Spinal cord (tissue), 10 donors: ENCODE data around the gene OR1Q1. TPM values are rescaled to one million over a fixed set of nuclear protein-coding genes. Genes with fewer than 3 reads are reported as not detected.
"Not testable (repeated sequence)": the region's sequence is repeated elsewhere in the genome, so short reads cannot be mapped to it uniquely, and the experiment has no call there.

Source experiments
- DNase-seq, 6 donors: peaks; one replicate each; pipeline versions ENCODE4 v3.0.0 to v3.0.0-alpha.2; 2013 to 2015; ENCODE audit warnings: low spot score in 6 of 6, low read depth in 4 of 6
- H3K27ac ChIP-seq: one replicate; pipeline ENCODE4 v1.5.1; 2013; ENCODE audit warnings: low read depth, low read length, control low read depth
- H3K27me3 ChIP-seq: one replicate; pipeline ENCODE4 v1.6.1; 2013; ENCODE audit warnings: low read length; ENCODE audit not compliant: control insufficient read depth, insufficient read depth
- H3K36me3 ChIP-seq: one replicate; pipeline ENCODE4 v1.6.1; 2013; ENCODE audit warnings: low read length; ENCODE audit not compliant: control insufficient read depth, insufficient read depth
- H3K4me1 ChIP-seq: one replicate; pipeline ENCODE4 v1.6.1; 2013; ENCODE audit warnings: low read length; ENCODE audit not compliant: control insufficient read depth, insufficient read depth
- H3K4me3 ChIP-seq: one replicate; pipeline ENCODE4 v1.5.1; 2013; ENCODE audit warnings: low read depth, low read length, control low read depth
- H3K9me3 ChIP-seq: one replicate; pipeline ENCODE4 v1.6.1; 2013; ENCODE audit warnings: low read length; ENCODE audit not compliant: control insufficient read depth, insufficient read depth
- WGBS: methylation state at CpG from one replicate; pipeline ENCODE4 v1.1.5; 2013; ENCODE audit warnings: missing lambda C conversion rate; ENCODE audit not compliant: insufficient coverage; 5-methylcytosine and 5-hydroxymethylcytosine counted together
- long read RNA-seq, 4 donors: transcript quantifications; one replicate each; lab custom pipeline, GENCODE V29; 2026
- polyA plus RNA-seq, 2 donors: library from polyadenylated mRNA; unstranded; fragments of 120-200 nt; gene quantifications; one replicate each; pipeline ENCODE4 v1.2.1, GENCODE V29; 2013; ENCODE audit not compliant: insufficient read length in 2 of 2
- total RNA-seq, 2 donors: library from RNA; depleted of rRNA in 1 of 2; stranded (reverse); fragments of 120-200 nt in 1 of 2; fragments of >200 nt in 1 of 2; gene quantifications; one replicate each; pipeline versions ENCODE4 v1.2.3 to v1.2.4, GENCODE V29; 2013 to 2014
- donor health status: healthy.

Gene OR1Q1, protein sequence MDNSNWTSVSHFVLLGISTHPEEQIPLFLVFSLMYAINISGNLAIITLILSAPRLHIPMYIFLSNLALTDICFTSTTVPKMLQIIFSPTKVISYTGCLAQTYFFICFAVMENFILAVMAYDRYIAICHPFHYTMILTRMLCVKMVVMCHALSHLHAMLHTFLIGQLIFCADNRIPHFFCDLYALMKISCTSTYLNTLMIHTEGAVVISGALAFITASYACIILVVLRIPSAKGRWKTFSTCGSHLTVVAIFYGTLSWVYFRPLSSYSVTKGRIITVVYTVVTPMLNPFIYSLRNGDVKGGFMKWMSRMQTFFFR
- total RNA-seq (not detected), polyA plus RNA-seq (not detected)
- long read RNA-seq, donor 1: 0 reads
- long read RNA-seq, donor 2, partial matches to known transcripts: 0 of 1 reads
- long read RNA-seq, donor 2, other reads (novel, unspliced or antisense): 0 of 1 reads
- long read RNA-seq, donor 3: 0 reads
- long read RNA-seq, donor 4: 0 reads

DNA sequence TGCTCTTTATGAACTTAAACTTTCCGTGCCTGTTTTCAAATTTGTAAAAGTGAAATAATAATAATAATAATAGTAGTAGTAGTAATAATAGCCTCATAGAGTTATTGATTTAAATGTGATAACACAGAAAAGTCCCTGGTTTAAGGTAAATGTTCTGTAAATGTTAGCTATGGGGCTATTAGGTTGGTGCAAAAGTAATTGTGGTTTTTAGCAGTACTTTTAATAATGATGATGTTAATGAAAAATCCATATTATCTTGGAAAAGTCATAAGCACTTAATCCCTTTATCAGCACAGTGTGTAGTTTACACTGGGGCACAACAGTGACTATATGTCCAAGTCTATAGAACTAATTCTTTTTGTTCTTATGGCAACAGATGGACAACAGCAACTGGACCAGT, at the start of gene OR1Q1:
OR1Q1 (plus strand) TSS at position 377 of the 400 bp plus-strand sequence; CDS start at position 377, 0 bp downstream.
- peaks cover 2% of the 10 kb centered on the region for H3K27me3 ChIP-seq
- no peaks in the 10 kb centered on the region for H3K9me3 ChIP-seq
- DNase-seq: no peak
- no peaks in the 10 kb centered on the region for H3K36me3 ChIP-seq
- no peak within 1 kb of the TSS for H3K27ac ChIP-seq
- H3K4me3 ChIP-seq: no peak within 1 kb of the TSS
- WGBS: no CpG with 5 or more reads among the region's 1 CpG
- no peaks in the 10 kb centered on the region for H3K4me1 ChIP-seq

- WGBS: 88% methylated on average over 4 of the region's 4 CpGs
- no peaks in the 10 kb centered on the region for H3K4me1 ChIP-seq
- H3K9me3 ChIP-seq: no peaks in the 10 kb centered on the region
- H3K27me3 ChIP-seq: no peaks in the 10 kb centered on the region
- H3K36me3 ChIP-seq: no peaks in the 10 kb centered on the region
- H3K4me3 ChIP-seq: no peak overlapping the region
- DNase-seq: no peak
- no peak overlapping the region for H3K27ac ChIP-seq
These were observed 46.6 kb upstream of the OR1Q1 start for GRCh38 chr9:122567901-122568300.

GRCh38 chr9:122572456-122572855, 42.1 kb upstream of the OR1Q1 start:
- H3K27ac ChIP-seq: no peak overlapping the region
- H3K4me1 ChIP-seq: no peaks in the 10 kb centered on the region
- 68% methylated on average over 2 of the region's 2 CpGs for WGBS
- H3K36me3 ChIP-seq: no peaks in the 10 kb centered on the region
- no peaks in the 10 kb centered on the region for H3K9me3 ChIP-seq
- no peaks in the 10 kb centered on the region for H3K27me3 ChIP-seq
- H3K4me3 ChIP-seq: no peak overlapping the region
- DNase-seq: no peak

DNA sequence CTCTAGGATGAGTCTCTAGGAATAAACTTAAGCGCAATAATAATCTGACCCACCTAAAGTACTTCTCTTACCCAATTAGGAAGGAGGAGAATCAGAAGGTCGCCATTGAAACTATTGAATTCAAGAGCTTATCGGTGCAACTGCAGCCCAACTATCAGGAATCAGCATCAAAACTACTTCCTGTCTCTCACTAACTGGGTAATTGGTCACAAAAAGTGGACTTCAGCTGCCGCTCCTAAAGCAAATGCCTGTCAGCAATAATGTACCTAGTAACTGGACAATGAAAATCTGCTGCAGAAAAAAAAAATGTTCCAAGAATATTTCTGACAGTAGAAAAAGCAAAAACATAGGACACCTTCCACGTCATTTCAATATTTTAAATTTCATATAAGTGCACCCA, 34.7 kb upstream of the OR1Q1 start:
- DNase-seq: no peak
- H3K27ac ChIP-seq: no peak overlapping the region
- no peaks in the 10 kb centered on the region for H3K27me3 ChIP-seq
- 100% methylated on average over 1 of the region's 5 CpGs for WGBS
- H3K36me3 ChIP-seq: no peaks in the 10 kb centered on the region
- H3K4me1 ChIP-seq: no peaks in the 10 kb centered on the region
- no peak overlapping the region for H3K4me3 ChIP-seq
- no peaks in the 10 kb centered on the region for H3K9me3 ChIP-seq

- no peaks in the 10 kb centered on the region for H3K36me3 ChIP-seq
- no peak overlapping the region for H3K4me3 ChIP-seq
- H3K27me3 ChIP-seq: no peaks in the 10 kb centered on the region
- no CpG with 5 or more reads among the region's 3 CpGs for WGBS
- DNase-seq: no peak
- H3K4me1 ChIP-seq: no peaks in the 10 kb centered on the region
- H3K9me3 ChIP-seq: no peaks in the 10 kb centered on the region
- H3K27ac ChIP-seq: no peak overlapping the region
These were observed 34.2 kb upstream of the OR1Q1 start for GRCh38 chr9:122580360-122580759.

DNA sequence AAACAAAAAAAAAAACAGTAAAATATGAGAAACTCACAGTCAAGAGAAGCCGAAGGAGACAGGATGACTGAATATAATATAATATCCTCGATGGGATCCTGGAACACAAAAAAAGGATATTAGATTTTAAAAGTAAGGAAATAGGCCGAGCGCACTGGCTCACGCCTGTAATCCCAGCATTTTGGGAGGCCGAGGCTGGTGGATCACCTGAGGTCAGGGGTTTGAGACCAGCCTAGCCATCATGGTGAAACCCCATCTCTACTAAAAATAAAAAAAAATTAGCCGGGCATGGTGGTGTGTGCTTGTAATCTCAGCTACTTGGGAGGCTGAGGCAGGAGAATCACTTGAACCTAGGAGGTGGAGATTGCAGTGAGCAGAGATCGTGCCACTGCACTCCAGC, 31.3 kb upstream of the OR1Q1 start, which contains the start of gene OR1L8:
OR1L8 (minus strand) TSS at position 101 of the 400 bp plus-strand sequence. CDS start 14,907 bp downstream, outside the sequence.
- WGBS: 80% methylated on average over 3 of the region's 8 CpGs
- not testable (repeated sequence) for H3K36me3 ChIP-seq

GRCh38 chr9:122605691-122606090, 8.8 kb upstream of the OR1Q1 start:
- Histone ChIP-seq H3K27ac (no peak overlapping the region), H3K9me3 (no peaks in the 10 kb centered on the region), H3K36me3 (no peaks in the 10 kb centered on the region), H3K4me1 (no peaks in the 10 kb centered on the region), H3K4me3 (no peak overlapping the region), H3K27me3 (no peaks in the 10 kb centered on the region)
- WGBS: 80% methylated on average over 1 of the region's 1 CpG
- DNase-seq: peak in 1 of 6 donors; percentile 25

More for the DNA sequence above, 31.3 kb upstream of the OR1Q1 start, which contains the start of gene OR1L8:
- H3K9me3 ChIP-seq, H3K27ac ChIP-seq, H3K27me3 ChIP-seq, DNase-seq, H3K4me1 ChIP-seq, H3K4me3 ChIP-seq: not testable (repeated sequence)

- WGBS: 75% methylated on average over 1 of the region's 1 CpG
- H3K9me3 ChIP-seq: no peaks in the 10 kb centered on the region
- H3K4me3 ChIP-seq: no peak overlapping the region
These were observed 8.0 kb upstream of the OR1Q1 start for GRCh38 chr9:122606587-122606986.

DNA sequence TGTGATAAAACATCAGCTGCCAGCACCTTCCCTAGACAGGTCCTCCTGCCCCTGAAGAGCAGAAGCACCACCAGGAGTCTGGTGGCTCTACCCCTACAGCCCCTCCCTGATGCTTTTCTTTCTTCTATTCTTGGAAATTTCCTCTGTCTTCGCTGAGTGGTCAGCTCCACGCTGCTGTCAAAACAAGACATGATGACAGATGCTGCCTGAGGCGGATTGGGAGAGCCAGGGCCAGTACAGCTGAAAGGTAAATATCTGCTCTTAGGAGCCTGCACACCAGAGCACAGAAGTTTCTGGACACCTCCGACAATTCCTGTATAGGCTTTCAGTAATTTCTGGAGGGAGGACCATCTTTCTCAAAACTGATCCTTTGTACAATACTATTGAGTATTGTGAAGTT, 4.7 kb upstream of the OR1Q1 start:
- H3K4me3 ChIP-seq: no peak overlapping the region
- no peaks in the 10 kb centered on the region for H3K36me3 ChIP-seq
- H3K27ac ChIP-seq: no peak overlapping the region
- no peak for DNase-seq
- no peaks in the 10 kb centered on the region for H3K9me3 ChIP-seq
- no peaks in the 10 kb centered on the region for H3K4me1 ChIP-seq
- peaks cover 2% of the 10 kb centered on the region for H3K27me3 ChIP-seq
- WGBS: 56% methylated on average over 3 of the region's 4 CpGs

More at GRCh38 chr9:122606587-122606986, 8.0 kb upstream of the OR1Q1 start:
- Histone ChIP-seq H3K27ac (no peak overlapping the region), H3K36me3 (no peaks in the 10 kb centered on the region), H3K27me3 (peaks cover 2% of the 10 kb centered on the region), H3K4me1 (no peaks in the 10 kb centered on the region)
- DNase-seq: no peak

GRCh38 chr9:122619996-122620395, 5.5 kb downstream of the OR1Q1 start:
- no peaks in the 10 kb centered on the region for H3K9me3 ChIP-seq
- no peaks in the 10 kb centered on the region for H3K36me3 ChIP-seq
- H3K27me3 ChIP-seq: no peaks in the 10 kb centered on the region
- H3K27ac ChIP-seq: no peak overlapping the region
- no peaks in the 10 kb centered on the region for H3K4me1 ChIP-seq
- H3K4me3 ChIP-seq: no peak overlapping the region
- 68% methylated on average over 4 of the region's 7 CpGs for WGBS
- no peak for DNase-seq
